MM.1S (cell line): Measurements from ENCODE around the gene TRABD2B.

Experiments used
- DNase-seq: peaks from one replicate; pipeline ENCODE4 v3.0.0-alpha.2; 2015
- H2AFZ ChIP-seq: fragments of 300-600 bp; sonication (generic); 2 replicates; pipeline ENCODE4 v1.6.0; 2016; ENCODE audit warnings: antibody characterized with exemption, low read length
- H3F3A ChIP-seq: fragments of 300-600 bp; sonication (generic); 2 replicates; pipeline ENCODE4 v1.6.1; 2016; ENCODE audit warnings: mild to moderate bottlenecking, antibody characterized with exemption, low read length, moderate library complexity, mixed read lengths; ENCODE audit not compliant: insufficient read depth
- H3K27ac ChIP-seq: fragments of 300-600 bp; sonication (generic); 2 replicates; pipeline ENCODE4 v1.5.1; 2016; ENCODE audit warnings: mild to moderate bottlenecking, low read length
- H3K27me3 ChIP-seq: fragments of 300-600 bp; sonication (generic); replicated peaks from 2 replicates; pipeline ENCODE4 v1.6.0; 2016; ENCODE audit warnings: low read length; ENCODE audit not compliant: insufficient read depth
- H3K36me3 ChIP-seq: fragments of 300-600 bp; sonication (generic); replicated peaks from 2 replicates; pipeline ENCODE4 v1.6.1; 2016; ENCODE audit warnings: mild to moderate bottlenecking, low read length, mixed read lengths; ENCODE audit not compliant: insufficient read depth
- H3K4me1 ChIP-seq: fragments of 300-600 bp; sonication (generic); 2 replicates; pipeline ENCODE4 v1.6.1; 2016; ENCODE audit warnings: low read length, mixed read lengths
- H3K4me2 ChIP-seq: fragments of 300-600 bp; sonication (generic); 2 replicates; pipeline ENCODE4 v1.6.0; 2016; ENCODE audit warnings: low read depth, low read length
- H3K4me3 ChIP-seq: fragments of 300-600 bp; sonication (generic); 2 replicates; pipeline ENCODE4 v1.5.1; 2016; ENCODE audit warnings: low read length, mixed read lengths
- H3K79me2 ChIP-seq: fragments of 300-600 bp; sonication (generic); 2 replicates; pipeline ENCODE4 v1.6.1; 2016; ENCODE audit warnings: mixed run types, low read length, mixed read lengths
- H3K9ac ChIP-seq: fragments of 300-600 bp; sonication (generic); 2 replicates; pipeline ENCODE4 v1.6.1; 2016; ENCODE audit warnings: low read length, mixed read lengths
- H3K9me2 ChIP-seq: fragments of 300-600 bp; sonication (generic); replicated peaks from 2 replicates; pipeline ENCODE4 v1.6.1; 2016; ENCODE audit warnings: mild to moderate bottlenecking, low read length, mixed read lengths; ENCODE audit not compliant: insufficient read depth
- H3K9me3 ChIP-seq: fragments of 300-600 bp; sonication (generic); replicated peaks from 2 replicates; pipeline ENCODE4 v1.6.1; 2016; ENCODE audit warnings: mild to moderate bottlenecking, low read length, mixed read lengths; ENCODE audit not compliant: insufficient read depth
- H4K20me1 ChIP-seq: fragments of 300-600 bp; sonication (generic); 2 replicates; pipeline ENCODE4 v1.6.1; 2016; ENCODE audit warnings: mild to moderate bottlenecking, low read length, moderate library complexity, mixed read lengths; ENCODE audit not compliant: insufficient read depth
- CTCF ChIP-seq: fragments of 300-600 bp; sonication (generic); IDR thresholded peaks from 2 replicates; pipeline ENCODE4 v1.5.1; 2016; ENCODE audit warnings: antibody characterized with exemption, low read length, mixed read lengths
- EZH2 ChIP-seq: fragments of 300-600 bp; sonication (generic); optimal IDR thresholded peaks from 2 replicates; pipeline ENCODE3; 2017; ENCODE audit warnings: low read depth, mild to moderate bottlenecking, antibody characterized with exemption, low read length, mixed read lengths
- EZH2phosphoT487 ChIP-seq: fragments of 300-600 bp; sonication (generic); IDR thresholded peaks from 2 replicates; pipeline ENCODE4 v1.6.1; 2018; ENCODE audit warnings: antibody characterized with exemption, low read length

The TRABD2B gene

GRCh38 chr1:48022306-48022705, 25.1 kb upstream of the TRABD2B start:
- TF ChIP-seq EZH2: no peak
- no peak for TF ChIP-seq CTCF
- TF ChIP-seq EZH2phosphoT487: no peak
- Histone ChIP-seq H3K4me1 (no peaks in the 10 kb centered on the region), H3K4me3 (no peak overlapping the region), H4K20me1 (no peaks in the 10 kb centered on the region), H3K9me2 (no peaks in the 10 kb centered on the region), H3K27ac (no peak overlapping the region), H3K9ac (no peak overlapping the region), H3K27me3 (no peaks in the 10 kb centered on the region), H3K36me3 (no peaks in the 10 kb centered on the region), H2AFZ (no peak overlapping the region), H3K79me2 (no peaks in the 10 kb centered on the region), H3K9me3 (no peaks in the 10 kb centered on the region), H3F3A (no peaks in the 10 kb centered on the region), H3K4me2 (no peak overlapping the region)
- DNase-seq: no peak

GRCh38 chr1:48021792-48022191, 24.6 kb upstream of the TRABD2B start:
- Histone ChIP-seq H3K79me2 (no peaks in the 10 kb centered on the region), H3K9me3 (no peaks in the 10 kb centered on the region), H3K9ac (no peak overlapping the region), H3K36me3 (no peaks in the 10 kb centered on the region), H3K9me2 (no peaks in the 10 kb centered on the region), H3K4me1 (no peaks in the 10 kb centered on the region), H2AFZ (no peak overlapping the region), H3K27ac (no peak overlapping the region), H3K4me3 (no peak overlapping the region), H3K27me3 (no peaks in the 10 kb centered on the region), H3K4me2 (no peak overlapping the region), H4K20me1 (no peaks in the 10 kb centered on the region), H3F3A (no peaks in the 10 kb centered on the region)
- TF ChIP-seq EZH2phosphoT487 (no peak), CTCF (no peak), EZH2 (no peak)
- no peak for DNase-seq

GRCh38 chr1:48019714-48020315, 22.6 kb upstream of the TRABD2B start:
- Histone ChIP-seq H3K4me1 (no peaks in the 10 kb centered on the region), H3K27ac (no peak overlapping the region), H3K9me2 (no peaks in the 10 kb centered on the region), H3K27me3 (no peaks in the 10 kb centered on the region), H3F3A (no peaks in the 10 kb centered on the region), H3K4me2 (no peak overlapping the region), H3K36me3 (no peaks in the 10 kb centered on the region), H3K9me3 (no peaks in the 10 kb centered on the region), H2AFZ (no peak overlapping the region), H3K9ac (no peak overlapping the region), H4K20me1 (no peaks in the 10 kb centered on the region), H3K4me3 (no peak overlapping the region), H3K79me2 (no peaks in the 10 kb centered on the region)
- DNase-seq: no peak
- no peak for TF ChIP-seq EZH2
- TF ChIP-seq CTCF: no peak
- TF ChIP-seq EZH2phosphoT487: no peak
